Measurements from ENCODE around the gene E2F2. TPM values are rescaled to one million over a fixed set of nuclear protein-coding genes. Genes with fewer than 3 reads are reported as not detected.

E2F2 gene
- total RNA-seq, 1 donor from 2014 or later = 0.72 TPM

DNA sequence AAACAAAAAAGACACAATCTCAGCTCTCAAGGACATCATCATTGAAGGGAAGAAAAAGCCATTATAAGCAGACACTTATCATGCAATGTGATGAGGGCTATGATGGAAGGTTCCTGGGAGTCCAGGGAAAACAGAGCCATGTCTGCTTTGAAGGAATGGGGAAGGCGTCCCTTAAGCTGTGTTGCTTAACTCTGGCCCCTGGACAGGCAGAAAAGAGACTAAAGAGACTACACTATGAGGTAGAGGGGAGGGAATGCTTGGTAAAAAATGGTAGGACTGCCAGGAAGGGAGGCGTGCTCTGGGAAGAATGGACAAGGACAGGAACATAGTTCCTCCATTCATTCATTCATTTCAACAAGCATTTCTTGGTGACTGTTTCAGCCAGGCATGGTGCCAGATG lies 68.3 kb downstream of the E2F2 start:
- Mint-ChIP-seq H3K27me3 (ENCODE audit: low read depth) (no peaks in the 10 kb centered on the region), H3K4me3 (ENCODE audit: unreplicated experiment) (no peak overlapping the region), H3K27ac (ENCODE audit: unreplicated experiment) (no peak overlapping the region), H3K4me1 (ENCODE audit: low read depth) (peaks cover 15% of the 10 kb centered on the region), H3K36me3 (ENCODE audit: low read depth) (peaks cover 3% of the 10 kb centered on the region), H3K9me3 (ENCODE audit: low read depth) (no peaks in the 10 kb centered on the region)
- no peak for DNase-seq (ENCODE audit: low spot score)
- TF ChIP-seq CTCF (IDR thresholded peaks at IDR 0.05) = no peak

GRCh38 chr1:23461050-23461449 lies 70.0 kb downstream of the E2F2 start:
- no peak for TF ChIP-seq CTCF (IDR thresholded peaks at IDR 0.05)
- Mint-ChIP-seq H3K27ac (ENCODE audit: unreplicated experiment) (no peak overlapping the region), H3K27me3 (ENCODE audit: low read depth) (no peaks in the 10 kb centered on the region), H3K4me1 (ENCODE audit: low read depth) (peaks cover 12% of the 10 kb centered on the region), H3K9me3 (ENCODE audit: low read depth) (no peaks in the 10 kb centered on the region), H3K4me3 (ENCODE audit: unreplicated experiment) (no peak overlapping the region), H3K36me3 (ENCODE audit: low read depth) (peaks cover 6% of the 10 kb centered on the region)
- no peak for DNase-seq (ENCODE audit: low spot score)

DNA sequence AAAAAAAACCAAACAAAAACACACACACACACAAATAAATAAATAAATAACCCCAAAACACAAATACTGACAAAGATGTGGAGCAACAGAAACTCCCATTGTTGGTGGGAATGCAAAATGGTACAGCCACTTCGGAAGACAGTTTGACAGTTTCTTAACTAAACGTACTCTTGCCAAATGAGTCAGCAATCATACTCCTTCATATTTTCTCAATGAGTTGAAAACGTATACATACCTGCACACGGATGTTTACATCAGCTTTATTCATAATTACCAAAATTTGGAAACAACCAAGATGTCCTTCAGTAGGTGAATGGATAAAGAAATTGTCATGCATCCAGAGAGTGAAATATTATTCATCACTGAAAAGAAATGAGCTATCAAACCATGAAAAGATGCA lies 70.5 kb downstream of the E2F2 start:
- Mint-ChIP-seq H3K4me1 (ENCODE audit: low read depth) (peaks cover 7% of the 10 kb centered on the region), H3K36me3 (ENCODE audit: low read depth) (peaks cover 6% of the 10 kb centered on the region), H3K27ac (ENCODE audit: unreplicated experiment) (no peak overlapping the region), H3K27me3 (ENCODE audit: low read depth) (no peaks in the 10 kb centered on the region), H3K4me3 (ENCODE audit: unreplicated experiment) (no peak overlapping the region), H3K9me3 (ENCODE audit: low read depth) (no peaks in the 10 kb centered on the region)
- no peak for DNase-seq (ENCODE audit: low spot score)
- TF ChIP-seq CTCF (IDR thresholded peaks at IDR 0.05) = no peak

DNA sequence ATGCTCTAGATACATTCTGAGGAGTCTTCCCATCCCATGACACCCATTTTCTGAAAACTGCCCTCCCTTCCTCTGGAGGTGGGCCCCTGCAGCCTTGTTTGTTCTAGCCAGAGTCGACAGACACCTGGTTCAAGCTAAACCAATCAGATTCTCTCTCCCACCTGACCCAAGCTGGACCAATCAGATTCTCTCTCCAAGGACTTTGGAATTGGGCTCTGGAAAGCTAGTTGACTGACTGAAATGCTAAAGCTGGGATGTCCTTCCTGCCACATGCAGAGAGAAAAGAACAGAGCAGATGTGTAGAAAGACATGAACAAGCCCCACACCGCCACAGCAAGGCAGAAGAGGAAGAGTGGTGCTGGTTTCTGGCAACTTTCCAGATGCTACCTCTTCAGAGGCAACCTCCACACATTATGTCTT lies 71.7 kb downstream of the E2F2 start:
- TF ChIP-seq CTCF (IDR thresholded peaks at IDR 0.05) = no peak
- DNase-seq (ENCODE audit: low spot score) = no peak
- Mint-ChIP-seq H3K27ac (ENCODE audit: unreplicated experiment) (no peak overlapping the region), H3K4me1 (ENCODE audit: low read depth) (peaks cover 7% of the 10 kb centered on the region), H3K36me3 (ENCODE audit: low read depth) (peaks cover 11% of the 10 kb centered on the region), H3K27me3 (ENCODE audit: low read depth) (no peaks in the 10 kb centered on the region), H3K4me3 (ENCODE audit: unreplicated experiment) (no peak overlapping the region), H3K9me3 (ENCODE audit: low read depth) (no peaks in the 10 kb centered on the region)

Other genes starting within 250 kb of the E2F2 start
- gene HNRNPR, start 186.9 kb downstream of the E2F2 start, total RNA-seq = 91.0 to 151 TPM (median 91.3 TPM) in 3 replicates
- gene ZNF436, start 161.4 kb downstream of the E2F2 start, total RNA-seq = 17.0 to 18.6 TPM (median 17.4 TPM) in 3 replicates
- 15.7 to 17.8 TPM (median 16.9 TPM) in 3 replicates for gene TCEA3, start 106.5 kb downstream of the E2F2 start, total RNA-seq
- gene ASAP3, start 47.1 kb downstream of the E2F2 start, total RNA-seq = 21.9 to 30.8 TPM (median 27.6 TPM) in 3 replicates
- gene ID3, start 28.3 kb upstream of the E2F2 start, total RNA-seq = 81.8 to 330 TPM (median 83.5 TPM) in 3 replicates
- 485 to 589 TPM (median 492 TPM) in 3 replicates for gene RPL11, start 160.6 kb upstream of the E2F2 start, total RNA-seq
- 41.7 to 47.8 TPM (median 42.9 TPM) in 3 replicates for gene ELOA, start 212.2 kb upstream of the E2F2 start, total RNA-seq
- gene PITHD1, start 247.2 kb upstream of the E2F2 start, total RNA-seq = 36.2 to 36.5 TPM (median 36.4 TPM) in 3 replicates